Stimulated activated CD4-positive, alpha-beta T cell treated with anti-CD3 and anti-CD28 coated beads, Interleukin-15, amount 100 ng/mL, for 1 hour (primary cell): ENCODE data around the gene ATG3.
"Not testable (repeated sequence)": the region's sequence is repeated elsewhere in the genome, so short reads cannot be mapped to it uniquely, and the experiment has no call there.

Source experiments
- DNase-seq, 2 donors: peaks; one replicate each; pipeline ENCODE4 v3.0.0-alpha.2; 2020; ENCODE audit warnings: low read depth in 1 of 2, low spot score in 1 of 2

Gene ATG3

GRCh38 chr3:112500621-112501020, 61.1 kb downstream of the ATG3 start:
- DNase-seq = no peak

GRCh38 chr3:112498914-112499711, 62.6 kb downstream of the ATG3 start, which contains the start of gene BTLA:
TSS of gene BTLA (minus strand) at chr3:112499472. CDS start at chr3:112499358, 114 bp downstream.
- DNase-seq = no peak

GRCh38 chr3:112497897-112498548, 63.7 kb downstream of the ATG3 start:
- DNase-seq = no peak

- no peak for DNase-seq
Observed at GRCh38 chr3:112496366-112497067, 65.2 kb downstream of the ATG3 start.

- not testable (repeated sequence) for DNase-seq
Observed at GRCh38 chr3:112494448-112494767, 67.4 kb downstream of the ATG3 start.

- DNase-seq = no peak
Observed at GRCh38 chr3:112492124-112492523, 69.6 kb downstream of the ATG3 start.

GRCh38 chr3:112491373-112491772, 70.4 kb downstream of the ATG3 start:
- DNase-seq = no peak

- DNase-seq = no peak
Observed at GRCh38 chr3:112489674-112490479, 71.9 kb downstream of the ATG3 start.

GRCh38 chr3:112486811-112487505, 74.8 kb downstream of the ATG3 start:
- no peak for DNase-seq

- DNase-seq = no peak
Observed at GRCh38 chr3:112484352-112484751, 77.4 kb downstream of the ATG3 start.

GRCh38 chr3:112482675-112483074, 79.1 kb downstream of the ATG3 start:
- no peak for DNase-seq
